Bladder microvascular endothelial cell (primary cell): ENCODE data around the gene PTCSC3. TPM values are rescaled to one million over a fixed set of nuclear protein-coding genes. Genes with fewer than 3 reads are reported as not detected.

Experiments used
- total RNA-seq: library from RNA; depleted of rRNA; stranded (reverse); fragments of >200 nt; gene quantifications from 2 replicates; pipeline ENCODE4 v1.2.3, GENCODE V29; 2014

Gene PTCSC3
- total RNA-seq: not detected in 2 replicates

GRCh38 chr14:36176524-36176923 is at the start of gene PTCSC3:
PTCSC3 (minus strand) TSS chr14:36176722.

Other genes with a start within 250 kb of the PTCSC3 start
- 5.0 and 16.9 TPM in 2 replicates for gene MBIP, start 143.9 kb upstream of the PTCSC3 start, total RNA-seq